ENCODE measurements around the gene WDR20. TPM values are rescaled to one million over a fixed set of nuclear protein-coding genes. Genes with fewer than 3 reads are reported as not detected.

Gene WDR20
- total and polyA plus RNA-seq, 10 of the 15 experiments (the other 5 are each of a cell fraction or from before 2014, with no cell fraction given), result 9.1 to 25.9 (median 18.4) TPM

GRCh38 chr14:102220031-102220430, 80.3 kb downstream of the WDR20 start (continued):
- TF ChIP-seq BCLAF1 (IDR thresholded peaks at IDR 0.05) (no peak), POLR2AphosphoS2 (IDR thresholded peaks at IDR 0.05; ENCODE audit: low read depth, low read length) (no peak), TCF7 (IDR thresholded peaks at IDR 0.05; ENCODE audit: borderline replicate concordance) (no peak), PKNOX1 (IDR thresholded peaks at IDR 0.05) (peak; percentile 77), STAT3 (IDR thresholded peaks at IDR 0.05; ENCODE audit: low read depth, low read length) (no peak), NFIC (IDR thresholded peaks at IDR 0.05; ENCODE audit: low read depth, low read length) (no peak), ETV6 (conservative IDR thresholded peaks at IDR 0.05 in 1 of 2, IDR thresholded peaks at IDR 0.05 in 1 of 2; ENCODE audit: borderline replicate concordance in 1 of 2, low read depth in 1 of 2) (no peak), KAT2A (conservative IDR thresholded peaks at IDR 0.05; ENCODE audit: control insufficient read depth, low read depth, low read length) (no peak), ZZZ3 (IDR thresholded peaks at IDR 0.05; ENCODE audit: control insufficient read depth, insufficient read length, low read depth) (no peak), YY1 (IDR thresholded peaks at IDR 0.05; ENCODE audit: low read depth, low read length) (0 out of 2 replicates have a peak, but pooled peaks have one; percentile 38), CREB1 (IDR thresholded peaks at IDR 0.05; ENCODE audit: low read depth) (no peak), HCFC1 (IDR thresholded peaks at IDR 0.05; ENCODE audit: low read length) (no peak)
- TF ChIP-seq, protein P1, sequence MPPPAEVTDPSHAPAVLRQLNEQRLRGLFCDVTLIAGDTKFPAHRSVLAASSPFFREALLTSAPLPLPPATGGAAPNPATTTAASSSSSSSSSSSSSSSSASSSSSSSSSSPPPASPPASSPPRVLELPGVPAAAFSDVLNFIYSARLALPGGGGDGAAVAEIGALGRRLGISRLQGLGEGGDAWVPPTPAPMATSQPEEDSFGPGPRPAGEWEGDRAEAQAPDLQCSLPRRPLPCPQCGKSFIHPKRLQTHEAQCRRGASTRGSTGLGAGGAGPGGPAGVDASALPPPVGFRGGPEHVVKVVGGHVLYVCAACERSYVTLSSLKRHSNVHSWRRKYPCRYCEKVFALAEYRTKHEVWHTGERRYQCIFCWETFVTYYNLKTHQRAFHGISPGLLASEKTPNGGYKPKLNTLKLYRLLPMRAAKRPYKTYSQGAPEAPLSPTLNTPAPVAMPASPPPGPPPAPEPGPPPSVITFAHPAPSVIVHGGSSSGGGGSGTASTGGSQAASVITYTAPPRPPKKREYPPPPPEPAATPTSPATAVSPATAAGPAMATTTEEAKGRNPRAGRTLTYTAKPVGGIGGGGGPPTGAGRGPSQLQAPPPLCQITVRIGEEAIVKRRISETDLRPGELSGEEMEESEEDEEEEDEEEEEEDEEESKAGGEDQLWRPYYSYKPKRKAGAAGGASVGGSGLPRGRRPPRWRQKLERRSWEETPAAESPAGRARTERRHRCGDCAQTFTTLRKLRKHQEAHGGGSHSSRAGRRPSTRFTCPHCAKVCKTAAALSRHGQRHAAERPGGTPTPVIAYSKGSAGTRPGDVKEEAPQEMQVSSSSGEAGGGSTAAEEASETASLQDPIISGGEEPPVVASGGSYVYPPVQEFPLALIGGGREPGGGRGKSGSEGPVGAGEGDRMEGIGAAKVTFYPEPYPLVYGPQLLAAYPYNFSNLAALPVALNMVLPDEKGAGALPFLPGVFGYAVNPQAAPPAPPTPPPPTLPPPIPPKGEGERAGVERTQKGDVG (CRISPR knock-in tag; IDR thresholded peaks at IDR 0.05), result no peak
- TF ChIP-seq, protein P2, sequence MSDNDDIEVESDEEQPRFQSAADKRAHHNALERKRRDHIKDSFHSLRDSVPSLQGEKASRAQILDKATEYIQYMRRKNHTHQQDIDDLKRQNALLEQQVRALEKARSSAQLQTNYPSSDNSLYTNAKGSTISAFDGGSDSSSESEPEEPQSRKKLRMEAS (IDR thresholded peaks at IDR 0.05; ENCODE audit: low read depth, low read length), result no peak
- TF ChIP-seq, protein P3, sequence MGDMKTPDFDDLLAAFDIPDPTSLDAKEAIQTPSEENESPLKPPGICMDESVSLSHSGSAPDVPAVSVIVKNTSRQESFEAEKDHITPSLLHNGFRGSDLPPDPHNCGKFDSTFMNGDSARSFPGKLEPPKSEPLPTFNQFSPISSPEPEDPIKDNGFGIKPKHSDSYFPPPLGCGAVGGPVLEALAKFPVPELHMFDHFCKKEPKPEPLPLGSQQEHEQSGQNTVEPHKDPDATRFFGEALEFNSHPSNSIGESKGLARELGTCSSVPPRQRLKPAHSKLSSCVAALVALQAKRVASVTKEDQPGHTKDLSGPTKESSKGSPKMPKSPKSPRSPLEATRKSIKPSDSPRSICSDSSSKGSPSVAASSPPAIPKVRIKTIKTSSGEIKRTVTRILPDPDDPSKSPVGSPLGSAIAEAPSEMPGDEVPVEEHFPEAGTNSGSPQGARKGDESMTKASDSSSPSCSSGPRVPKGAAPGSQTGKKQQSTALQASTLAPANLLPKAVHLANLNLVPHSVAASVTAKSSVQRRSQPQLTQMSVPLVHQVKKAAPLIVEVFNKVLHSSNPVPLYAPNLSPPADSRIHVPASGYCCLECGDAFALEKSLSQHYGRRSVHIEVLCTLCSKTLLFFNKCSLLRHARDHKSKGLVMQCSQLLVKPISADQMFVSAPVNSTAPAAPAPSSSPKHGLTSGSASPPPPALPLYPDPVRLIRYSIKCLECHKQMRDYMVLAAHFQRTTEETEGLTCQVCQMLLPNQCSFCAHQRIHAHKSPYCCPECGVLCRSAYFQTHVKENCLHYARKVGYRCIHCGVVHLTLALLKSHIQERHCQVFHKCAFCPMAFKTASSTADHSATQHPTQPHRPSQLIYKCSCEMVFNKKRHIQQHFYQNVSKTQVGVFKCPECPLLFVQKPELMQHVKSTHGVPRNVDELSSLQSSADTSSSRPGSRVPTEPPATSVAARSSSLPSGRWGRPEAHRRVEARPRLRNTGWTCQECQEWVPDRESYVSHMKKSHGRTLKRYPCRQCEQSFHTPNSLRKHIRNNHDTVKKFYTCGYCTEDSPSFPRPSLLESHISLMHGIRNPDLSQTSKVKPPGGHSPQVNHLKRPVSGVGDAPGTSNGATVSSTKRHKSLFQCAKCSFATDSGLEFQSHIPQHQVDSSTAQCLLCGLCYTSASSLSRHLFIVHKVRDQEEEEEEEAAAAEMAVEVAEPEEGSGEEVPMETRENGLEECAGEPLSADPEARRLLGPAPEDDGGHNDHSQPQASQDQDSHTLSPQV (IDR thresholded peaks at IDR 0.05), result no peak

All from GM12878 (cell line).